Thoracic aorta (tissue), 2 donors: ENCODE results near the gene PCGF5. TPM values are rescaled to one million over a fixed set of nuclear protein-coding genes. Genes with fewer than 3 reads are reported as not detected.

Source experiments
- ATAC-seq: fragments of 150-250 bp; one replicate; pipeline ENCODE4 v1.8.0; 2017; ENCODE audit warnings: low read depth; ENCODE audit not compliant: insufficient number of reproducible peaks, low FRiP score
- DNase-seq: peaks from one replicate; pipeline ENCODE4 v3.0.0-alpha.2; 2020; ENCODE audit warnings: low spot score
- H3K27ac ChIP-seq, 2 donors: fragments of 200-600 bp; sonication (generic); 1 replicate in 1 of 2; 2 replicates in 1 of 2; pipeline ENCODE4 v1.5.1; 2016; ENCODE audit warnings: mild to moderate bottlenecking in 2 of 2, moderate library complexity in 2 of 2
- H3K27me3 ChIP-seq: fragments of 200-600 bp; sonication (generic); replicated peaks from 2 replicates; pipeline ENCODE4 v1.6.0; 2016; ENCODE audit warnings: mild to moderate bottlenecking; ENCODE audit not compliant: insufficient read depth
- H3K36me3 ChIP-seq: fragments of 200-600 bp; sonication (generic); one replicate; pipeline ENCODE4 v1.5.1; 2016
- H3K4me1 ChIP-seq, 2 donors: fragments of 200-600 bp; sonication (generic); 1 replicate in 1 of 2; 2 replicates in 1 of 2; pipeline versions ENCODE4 v1.5.1 to v1.6.0; 2016; ENCODE audit warnings: low read depth in 2 of 2, mild to moderate bottlenecking in 1 of 2; ENCODE audit not compliant: control insufficient read depth in 1 of 2
- H3K4me3 ChIP-seq: fragments of 200-600 bp; sonication (generic); 2 replicates; pipeline ENCODE4 v1.5.1; 2016; ENCODE audit warnings: mild to moderate bottlenecking
- H3K9me3 ChIP-seq: fragments of 200-600 bp; sonication (generic); 2 replicates; pipeline ENCODE4 v1.5.1; 2016
- CTCF ChIP-seq: fragments of 200-600 bp; sonication (generic); IDR thresholded peaks from one replicate; pipeline ENCODE4 v1.5.1; 2019; ENCODE audit warnings: antibody characterized with exemption
- total RNA-seq, 2 donors: library from RNA; depleted of rRNA; stranded (reverse); fragments of >200 nt; gene quantifications; one replicate each; pipeline versions ENCODE4 v1.1.0 to v1.2.3, GENCODE V29; 2016

The PCGF5 gene
- total RNA-seq, 2 donors from 2014 or later = 111 to 175 TPM

GRCh38 chr10:91284486-91285090 lies 64.1 kb downstream of the PCGF5 start:
- DNase-seq = no peak

GRCh38 chr10:91286572-91286971 lies 66.1 kb downstream of the PCGF5 start:
- H3K4me1 ChIP-seq = peaks cover 5 to 30% of the 10 kb centered on the region in 2 donors
- H3K27ac ChIP-seq = no peak overlapping the region
- no peaks in the 10 kb centered on the region for H3K27me3 ChIP-seq
- H3K4me3 ChIP-seq = no peak overlapping the region
- DNase-seq (no peak), ATAC-seq (no peak)
- no peak for TF ChIP-seq CTCF
- H3K36me3 ChIP-seq = no peaks in the 10 kb centered on the region
- H3K9me3 ChIP-seq = no peaks in the 10 kb centered on the region

More at GRCh38 chr10:91284486-91285090, 64.1 kb downstream of the PCGF5 start:
- H3K27ac ChIP-seq = peak overlapping the region in 1 of 2 donors; percentile 11
- ATAC-seq = no peak
- peaks cover 5 to 30% of the 10 kb centered on the region in 2 donors for H3K4me1 ChIP-seq
- H3K36me3 ChIP-seq = no peaks in the 10 kb centered on the region
- no peak for TF ChIP-seq CTCF
- H3K27me3 ChIP-seq = no peaks in the 10 kb centered on the region
- no peak overlapping the region for H3K4me3 ChIP-seq
- H3K9me3 ChIP-seq = no peaks in the 10 kb centered on the region

GRCh38 chr10:91287276-91287675 lies 66.8 kb downstream of the PCGF5 start:
- Histone ChIP-seq H3K9me3 (no peaks in the 10 kb centered on the region), H3K27ac (no peak overlapping the region), H3K4me1 (peaks cover 5 to 30% of the 10 kb centered on the region in 2 donors), H3K36me3 (no peaks in the 10 kb centered on the region), H3K27me3 (no peaks in the 10 kb centered on the region), H3K4me3 (no peak overlapping the region)
- DNase-seq = no peak
- no peak for TF ChIP-seq CTCF
- ATAC-seq = no peak

GRCh38 chr10:91287912-91288311 lies 67.4 kb downstream of the PCGF5 start:
- Histone ChIP-seq H3K36me3 (no peaks in the 10 kb centered on the region), H3K4me3 (no peak overlapping the region), H3K27me3 (no peaks in the 10 kb centered on the region), H3K27ac (peak overlapping the region in 1 of 2 donors; percentile 16), H3K9me3 (no peaks in the 10 kb centered on the region), H3K4me1 (peaks cover 5 to 30% of the 10 kb centered on the region in 2 donors)
- no peak for ATAC-seq
- no peak for TF ChIP-seq CTCF
- no peak for DNase-seq

GRCh38 chr10:91289305-91289704 lies 68.8 kb downstream of the PCGF5 start:
- H3K4me1 ChIP-seq = peaks cover 5 to 30% of the 10 kb centered on the region in 2 donors
- ATAC-seq = no peak
- DNase-seq = no peak
- H3K27ac ChIP-seq = no peak overlapping the region
- H3K4me3 ChIP-seq = no peak overlapping the region
- TF ChIP-seq CTCF = no peak
- H3K36me3 ChIP-seq = no peaks in the 10 kb centered on the region
- H3K27me3 ChIP-seq = no peaks in the 10 kb centered on the region
- no peaks in the 10 kb centered on the region for H3K9me3 ChIP-seq
